ENCODE results near the gene RGS8.

Gene RGS8

GRCh38 chr1:182650678-182651338, 33.6 kb downstream of the RGS8 start:
- DNase-seq (ENCODE audit: insufficient read length): no peak
- no peak for TF ChIP-seq POLR2AphosphoS5 (IDR thresholded peaks at IDR 0.05; ENCODE audit: low read depth, low read length)
- TF ChIP-seq POLR2A (IDR thresholded peaks at IDR 0.05; ENCODE audit: low read depth, low read length): no peak
- no peak for TF ChIP-seq TAF1 (IDR thresholded peaks at IDR 0.05; ENCODE audit: borderline replicate concordance, low read depth, low read length)
- peak; percentile 88 for FAIRE-seq

GRCh38 chr1:182649041-182649440, 35.3 kb downstream of the RGS8 start:
- no peak for TF ChIP-seq POLR2A (IDR thresholded peaks at IDR 0.05; ENCODE audit: low read depth, low read length)
- TF ChIP-seq POLR2AphosphoS5 (IDR thresholded peaks at IDR 0.05; ENCODE audit: low read depth, low read length): no peak
- TF ChIP-seq TAF1 (IDR thresholded peaks at IDR 0.05; ENCODE audit: borderline replicate concordance, low read depth, low read length): no peak
- no peak for DNase-seq (ENCODE audit: insufficient read length)
- FAIRE-seq: no peak

- TF ChIP-seq POLR2AphosphoS5 (IDR thresholded peaks at IDR 0.05; ENCODE audit: low read depth, low read length) (no peak), POLR2A (IDR thresholded peaks at IDR 0.05; ENCODE audit: low read depth, low read length) (no peak)
- FAIRE-seq (no peak), DNase-seq (ENCODE audit: insufficient read length) (no peak)
Measured at GRCh38 chr1:182646739-182647138, 37.6 kb downstream of the RGS8 start.

GRCh38 chr1:182644886-182645285, 39.5 kb downstream of the RGS8 start:
- DNase-seq (ENCODE audit: insufficient read length) (no peak), FAIRE-seq (peak; percentile 50)
- TF ChIP-seq TAF1 (IDR thresholded peaks at IDR 0.05; ENCODE audit: borderline replicate concordance, low read depth, low read length) (no peak), POLR2AphosphoS5 (IDR thresholded peaks at IDR 0.05; ENCODE audit: low read depth, low read length) (no peak), POLR2A (IDR thresholded peaks at IDR 0.05; ENCODE audit: low read depth, low read length) (no peak)

GRCh38 chr1:182643699-182644098, 40.7 kb downstream of the RGS8 start:
- DNase-seq (ENCODE audit: insufficient read length): no peak
- TF ChIP-seq POLR2A (IDR thresholded peaks at IDR 0.05; ENCODE audit: low read depth, low read length) (no peak), TAF1 (IDR thresholded peaks at IDR 0.05; ENCODE audit: borderline replicate concordance, low read depth, low read length) (no peak), POLR2AphosphoS5 (IDR thresholded peaks at IDR 0.05; ENCODE audit: low read depth, low read length) (no peak)
- no peak for FAIRE-seq

GRCh38 chr1:182642461-182642860, 41.9 kb downstream of the RGS8 start:
- no peak for TF ChIP-seq POLR2A (IDR thresholded peaks at IDR 0.05; ENCODE audit: low read depth, low read length)
- no peak for TF ChIP-seq POLR2AphosphoS5 (IDR thresholded peaks at IDR 0.05; ENCODE audit: low read depth, low read length)
- no peak for TF ChIP-seq TAF1 (IDR thresholded peaks at IDR 0.05; ENCODE audit: borderline replicate concordance, low read depth, low read length)
- DNase-seq (ENCODE audit: insufficient read length) (no peak), FAIRE-seq (no peak)

GRCh38 chr1:182641561-182641960, 42.8 kb downstream of the RGS8 start:
- no peak for TF ChIP-seq TAF1 (IDR thresholded peaks at IDR 0.05; ENCODE audit: borderline replicate concordance, low read depth, low read length)
- no peak for TF ChIP-seq POLR2A (IDR thresholded peaks at IDR 0.05; ENCODE audit: low read depth, low read length)
- TF ChIP-seq POLR2AphosphoS5 (IDR thresholded peaks at IDR 0.05; ENCODE audit: low read depth, low read length): no peak
- no peak for FAIRE-seq
- DNase-seq (ENCODE audit: insufficient read length): no peak

GRCh38 chr1:182639330-182639729, 45.1 kb downstream of the RGS8 start:
- FAIRE-seq: peak; percentile 57
- TF ChIP-seq TAF1 (IDR thresholded peaks at IDR 0.05; ENCODE audit: borderline replicate concordance, low read depth, low read length) (no peak), POLR2A (IDR thresholded peaks at IDR 0.05; ENCODE audit: low read depth, low read length) (no peak), POLR2AphosphoS5 (IDR thresholded peaks at IDR 0.05; ENCODE audit: low read depth, low read length) (no peak)
- no peak for DNase-seq (ENCODE audit: insufficient read length)

GRCh38 chr1:182637769-182638168, 46.6 kb downstream of the RGS8 start:
- TF ChIP-seq POLR2A (IDR thresholded peaks at IDR 0.05; ENCODE audit: low read depth, low read length) (no peak), TAF1 (IDR thresholded peaks at IDR 0.05; ENCODE audit: borderline replicate concordance, low read depth, low read length) (no peak), POLR2AphosphoS5 (IDR thresholded peaks at IDR 0.05; ENCODE audit: low read depth, low read length) (no peak)
- DNase-seq (ENCODE audit: insufficient read length) (no peak), FAIRE-seq (no peak)

- no peak for FAIRE-seq
Measured at GRCh38 chr1:182635871-182636270, 48.5 kb downstream of the RGS8 start.

More at GRCh38 chr1:182635871-182636270, 48.5 kb downstream of the RGS8 start:
- no peak for TF ChIP-seq POLR2A (IDR thresholded peaks at IDR 0.05; ENCODE audit: low read depth, low read length)
- no peak for TF ChIP-seq TAF1 (IDR thresholded peaks at IDR 0.05; ENCODE audit: borderline replicate concordance, low read depth, low read length)
- TF ChIP-seq POLR2AphosphoS5 (IDR thresholded peaks at IDR 0.05; ENCODE audit: low read depth, low read length): no peak
- DNase-seq (ENCODE audit: insufficient read length): no peak

Data from GM12892 (cell line).